Osteoblast (primary cell): ENCODE results near the gene ADAT2. TPM values are rescaled to one million over a fixed set of nuclear protein-coding genes. Genes with fewer than 3 reads are reported as not detected.

ENCODE experiments used
- DNase-seq: peaks from one replicate; pipeline ENCODE4 v3.0.0; 2011; ENCODE audit warnings: low spot score, mixed read lengths; ENCODE audit not compliant: insufficient read length; ENCODE audit errors: missing footprints
- H2AFZ ChIP-seq: 2 replicates; pipeline ENCODE4 v1.6.0; 2011; ENCODE audit warnings: mild to moderate bottlenecking, low read length
- H3K27ac ChIP-seq: 2 replicates; pipeline ENCODE4 v1.5.1; 2011; ENCODE audit warnings: mild to moderate bottlenecking, low read depth, low read length, moderate library complexity
- H3K27me3 ChIP-seq: 2 replicates; pipeline ENCODE4 v1.6.0; 2012; ENCODE audit warnings: mild to moderate bottlenecking, control low read depth, inconsistent platforms, low read length, moderate library complexity; ENCODE audit not compliant: insufficient read depth
- H3K36me3 ChIP-seq: 2 replicates; pipeline ENCODE4 v1.5.1; 2011; ENCODE audit warnings: mild to moderate bottlenecking, low read length, control low read depth, moderate library complexity; ENCODE audit not compliant: insufficient read depth
- H3K4me1 ChIP-seq: 2 replicates; pipeline ENCODE4 v1.5.1; 2011; ENCODE audit warnings: mild to moderate bottlenecking, low read length, control low read depth, moderate library complexity; ENCODE audit not compliant: insufficient read depth
- H3K4me2 ChIP-seq: 2 replicates; pipeline ENCODE4 v1.6.0; 2011; ENCODE audit warnings: mild to moderate bottlenecking, low read length; ENCODE audit not compliant: insufficient read depth
- H3K4me3 ChIP-seq: fragments of 200-600 bp; sonication (generic); 3 replicates; pipeline ENCODE4 v1.5.1; 2012; ENCODE audit warnings: mild to moderate bottlenecking, low read length, inconsistent platforms; ENCODE audit not compliant: insufficient read depth
- H3K79me2 ChIP-seq: 2 replicates; pipeline ENCODE4 v1.6.0; 2012; ENCODE audit warnings: mild to moderate bottlenecking, low read length, control low read depth, inconsistent platforms; ENCODE audit not compliant: insufficient read depth
- H3K9me3 ChIP-seq: 2 replicates; pipeline ENCODE4 v1.5.1; 2011; ENCODE audit warnings: low read depth, low read length, control low read depth
- H4K20me1 ChIP-seq: 2 replicates; pipeline ENCODE4 v1.6.0; 2012; ENCODE audit warnings: mild to moderate bottlenecking, low read length, control low read depth; ENCODE audit not compliant: insufficient read depth
- total RNA-seq: library from RNA; depleted of rRNA; stranded (reverse); fragments of >200 nt; gene quantifications from 2 replicates; pipeline ENCODE4 v1.2.3, GENCODE V29; 2012
- TF ChIP-seq, protein P1 (sequence below): IDR thresholded peaks from 2 replicates; pipeline ENCODE4 v1.5.1; 2011; ENCODE audit warnings: mild to moderate bottlenecking, low read depth, low read length, moderate library complexity; ENCODE audit errors: extremely low read depth

The ADAT2 gene
- total RNA-seq, 1 donor = 2.2 TPM

DNA sequence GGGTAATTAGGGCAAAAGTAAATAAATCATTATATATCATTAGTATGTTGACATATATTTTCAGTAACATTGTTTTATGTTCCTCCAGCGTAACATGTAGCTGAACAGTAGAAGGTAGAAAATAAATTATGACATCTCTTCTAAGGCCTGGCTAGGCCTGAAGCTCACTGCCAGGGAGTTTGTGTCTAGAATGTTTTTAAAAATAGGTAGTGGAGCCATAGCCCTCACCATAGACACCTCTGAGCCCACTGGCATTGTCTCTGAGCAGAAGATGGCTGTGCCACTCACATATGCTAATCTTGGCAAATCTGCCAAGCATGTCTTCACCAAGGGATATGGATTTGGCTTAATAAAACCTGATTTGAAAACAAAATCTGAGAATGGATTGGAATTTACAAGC is 39.7 kb upstream of the ADAT2 start:
- TF ChIP-seq, protein P1, sequence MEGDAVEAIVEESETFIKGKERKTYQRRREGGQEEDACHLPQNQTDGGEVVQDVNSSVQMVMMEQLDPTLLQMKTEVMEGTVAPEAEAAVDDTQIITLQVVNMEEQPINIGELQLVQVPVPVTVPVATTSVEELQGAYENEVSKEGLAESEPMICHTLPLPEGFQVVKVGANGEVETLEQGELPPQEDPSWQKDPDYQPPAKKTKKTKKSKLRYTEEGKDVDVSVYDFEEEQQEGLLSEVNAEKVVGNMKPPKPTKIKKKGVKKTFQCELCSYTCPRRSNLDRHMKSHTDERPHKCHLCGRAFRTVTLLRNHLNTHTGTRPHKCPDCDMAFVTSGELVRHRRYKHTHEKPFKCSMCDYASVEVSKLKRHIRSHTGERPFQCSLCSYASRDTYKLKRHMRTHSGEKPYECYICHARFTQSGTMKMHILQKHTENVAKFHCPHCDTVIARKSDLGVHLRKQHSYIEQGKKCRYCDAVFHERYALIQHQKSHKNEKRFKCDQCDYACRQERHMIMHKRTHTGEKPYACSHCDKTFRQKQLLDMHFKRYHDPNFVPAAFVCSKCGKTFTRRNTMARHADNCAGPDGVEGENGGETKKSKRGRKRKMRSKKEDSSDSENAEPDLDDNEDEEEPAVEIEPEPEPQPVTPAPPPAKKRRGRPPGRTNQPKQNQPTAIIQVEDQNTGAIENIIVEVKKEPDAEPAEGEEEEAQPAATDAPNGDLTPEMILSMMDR = no peak
- H3K4me3 ChIP-seq = no peak overlapping the region
- no peak overlapping the region for H2AFZ ChIP-seq
- peaks cover 1% of the 10 kb centered on the region for H3K36me3 ChIP-seq
- H3K27me3 ChIP-seq = no peaks in the 10 kb centered on the region
- DNase-seq = no peak
- no peaks in the 10 kb centered on the region for H4K20me1 ChIP-seq
- no peaks in the 10 kb centered on the region for H3K9me3 ChIP-seq
- H3K27ac ChIP-seq = no peak overlapping the region
- no peaks in the 10 kb centered on the region for H3K79me2 ChIP-seq
- peaks cover 2% of the 10 kb centered on the region for H3K4me1 ChIP-seq
- H3K4me2 ChIP-seq = no peak overlapping the region

DNA sequence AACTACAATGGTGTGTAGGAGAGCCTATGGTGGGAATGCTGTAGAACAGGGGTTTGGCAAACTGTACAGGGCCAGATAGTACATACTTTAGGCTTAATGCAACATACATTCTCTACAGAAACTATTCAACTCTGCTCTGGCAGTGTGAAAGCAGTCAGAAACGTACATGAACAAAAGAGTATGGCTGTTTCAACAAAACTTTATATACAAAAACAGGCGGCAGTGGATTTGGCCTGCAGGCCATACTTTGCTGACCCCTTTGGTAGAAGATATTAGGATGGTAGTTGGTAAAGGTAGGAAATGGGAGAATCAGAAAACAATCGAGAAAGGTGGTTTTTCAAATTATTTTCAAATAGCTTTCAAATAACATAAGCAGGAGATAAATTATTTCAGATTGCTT is 36.3 kb upstream of the ADAT2 start:
- Histone ChIP-seq H3K4me1 (peaks cover 2% of the 10 kb centered on the region), H4K20me1 (no peaks in the 10 kb centered on the region), H3K36me3 (no peaks in the 10 kb centered on the region), H2AFZ (no peak overlapping the region), H3K4me2 (no peak overlapping the region), H3K79me2 (no peaks in the 10 kb centered on the region), H3K4me3 (no peak overlapping the region), H3K27me3 (no peaks in the 10 kb centered on the region), H3K9me3 (no peaks in the 10 kb centered on the region), H3K27ac (no peak overlapping the region)
- no peak for DNase-seq
- TF ChIP-seq, protein P1 = no peak

DNA sequence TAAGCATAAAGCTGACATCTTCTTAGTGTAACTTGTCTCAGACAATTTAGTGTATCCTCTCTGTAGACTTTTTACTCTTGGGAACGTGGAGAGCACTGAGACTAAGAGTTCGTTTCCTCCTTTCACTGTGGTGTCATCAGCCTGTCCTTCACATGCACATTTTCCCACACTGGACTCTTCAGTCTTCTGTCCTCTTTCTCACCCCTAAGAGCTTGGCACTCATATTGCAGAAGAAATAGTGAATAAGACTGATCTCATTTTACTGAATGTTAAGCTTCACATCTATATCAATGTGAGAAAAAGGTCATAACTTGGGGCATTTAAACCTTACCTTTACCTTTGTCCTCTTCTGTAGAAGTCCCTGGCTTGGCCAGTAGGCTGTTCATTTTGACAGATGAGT is 35.5 kb upstream of the ADAT2 start:
- DNase-seq = no peak
- no peaks in the 10 kb centered on the region for H3K36me3 ChIP-seq
- H3K27ac ChIP-seq = no peak overlapping the region
- TF ChIP-seq, protein P1 = no peak
- no peak overlapping the region for H3K4me3 ChIP-seq
- no peak overlapping the region for H2AFZ ChIP-seq
- H4K20me1 ChIP-seq = no peaks in the 10 kb centered on the region
- no peaks in the 10 kb centered on the region for H3K79me2 ChIP-seq
- no peaks in the 10 kb centered on the region for H3K27me3 ChIP-seq
- H3K4me1 ChIP-seq = peaks cover 2% of the 10 kb centered on the region
- no peak overlapping the region for H3K4me2 ChIP-seq
- H3K9me3 ChIP-seq = no peaks in the 10 kb centered on the region

DNA sequence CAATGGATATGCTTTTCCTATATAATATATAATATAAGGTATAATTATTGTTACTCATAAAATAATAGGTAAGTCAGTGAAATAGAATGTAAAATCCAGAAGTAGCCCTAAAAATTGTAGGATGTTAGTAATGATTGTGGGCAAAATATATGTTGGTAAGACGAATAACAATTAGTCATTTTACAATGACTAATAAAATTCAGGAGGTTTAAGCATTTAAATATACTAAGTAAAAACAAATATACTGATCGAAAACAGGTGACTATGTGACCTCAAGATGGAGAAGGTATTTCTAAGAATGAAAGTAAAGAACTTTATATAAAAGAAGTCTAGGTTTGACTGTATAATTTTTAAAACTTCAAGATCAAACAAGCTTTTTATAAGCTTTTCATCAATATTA is 32.1 kb upstream of the ADAT2 start:
- no peaks in the 10 kb centered on the region for H3K79me2 ChIP-seq
- no peak overlapping the region for H3K27ac ChIP-seq
- H3K4me2 ChIP-seq = no peak overlapping the region
- no peaks in the 10 kb centered on the region for H4K20me1 ChIP-seq
- H3K4me3 ChIP-seq = no peak overlapping the region
- TF ChIP-seq, protein P1 = no peak
- no peaks in the 10 kb centered on the region for H3K27me3 ChIP-seq
- DNase-seq = no peak
- no peak overlapping the region for H2AFZ ChIP-seq
- H3K36me3 ChIP-seq = peaks cover 8% of the 10 kb centered on the region
- no peaks in the 10 kb centered on the region for H3K4me1 ChIP-seq
- H3K9me3 ChIP-seq = no peaks in the 10 kb centered on the region
